ENCODE data around the gene ENO1.
"Not testable (repeated sequence)": the region's sequence is repeated elsewhere in the genome, so short reads cannot be mapped to it uniquely, and the experiment has no call there.

Gene ENO1

GRCh38 chr1:8891401-8891800 is 12.9 kb upstream of the ENO1 start:
- Histone ChIP-seq H3K27me3 (ENCODE audit: control insufficient read depth, insufficient read depth, low read length) (no peaks in the 10 kb centered on the region), H3K27ac (ENCODE audit: low read length) (no peak overlapping the region), H3K4me1 (ENCODE audit: control insufficient read depth, low read depth, low read length) (no peaks in the 10 kb centered on the region), H3K9ac (ENCODE audit: low read length) (no peak overlapping the region), H3K9me3 (ENCODE audit: control insufficient read depth, low read depth, low read length) (no peaks in the 10 kb centered on the region), H3K4me3 (ENCODE audit: low read length) (no peak overlapping the region), H3K36me3 (ENCODE audit: control insufficient read depth, low read depth, low read length) (no peaks in the 10 kb centered on the region)

- Histone ChIP-seq H3K27ac (ENCODE audit: low read length) (no peak overlapping the region), H3K4me1 (ENCODE audit: control insufficient read depth, low read depth, low read length) (no peaks in the 10 kb centered on the region), H3K9me3 (ENCODE audit: control insufficient read depth, low read depth, low read length) (no peaks in the 10 kb centered on the region), H3K36me3 (ENCODE audit: control insufficient read depth, low read depth, low read length) (no peaks in the 10 kb centered on the region), H3K9ac (ENCODE audit: low read length) (no peak overlapping the region), H3K4me3 (ENCODE audit: low read length) (no peak overlapping the region), H3K27me3 (ENCODE audit: control insufficient read depth, insufficient read depth, low read length) (no peaks in the 10 kb centered on the region)
These were observed 11.7 kb upstream of the ENO1 start for GRCh38 chr1:8889925-8890785.

GRCh38 chr1:8889103-8889846 is 10.8 kb upstream of the ENO1 start:
- no peaks in the 10 kb centered on the region for H3K4me1 ChIP-seq (ENCODE audit: control insufficient read depth, low read depth, low read length)
- no peaks in the 10 kb centered on the region for H3K36me3 ChIP-seq (ENCODE audit: control insufficient read depth, low read depth, low read length)
- H3K27ac ChIP-seq (ENCODE audit: low read length), result no peak overlapping the region
- no peak overlapping the region for H3K9ac ChIP-seq (ENCODE audit: low read length)
- no peak overlapping the region for H3K4me3 ChIP-seq (ENCODE audit: low read length)
- peaks cover 7% of the 10 kb centered on the region for H3K27me3 ChIP-seq (ENCODE audit: control insufficient read depth, insufficient read depth, low read length)
- H3K9me3 ChIP-seq (ENCODE audit: control insufficient read depth, low read depth, low read length), result no peaks in the 10 kb centered on the region

GRCh38 chr1:8886589-8886988 is 8.1 kb upstream of the ENO1 start:
- Histone ChIP-seq H3K27ac (ENCODE audit: low read length) (no peak overlapping the region), H3K4me3 (ENCODE audit: low read length) (no peak overlapping the region), H3K9ac (ENCODE audit: low read length) (no peak overlapping the region), H3K36me3 (ENCODE audit: control insufficient read depth, low read depth, low read length) (no peaks in the 10 kb centered on the region), H3K27me3 (ENCODE audit: control insufficient read depth, insufficient read depth, low read length) (peaks cover 7% of the 10 kb centered on the region), H3K9me3 (ENCODE audit: control insufficient read depth, low read depth, low read length) (no peaks in the 10 kb centered on the region), H3K4me1 (ENCODE audit: control insufficient read depth, low read depth, low read length) (no peaks in the 10 kb centered on the region)

GRCh38 chr1:8886031-8886524 is 7.6 kb upstream of the ENO1 start:
- H3K4me1 ChIP-seq (ENCODE audit: control insufficient read depth, low read depth, low read length); H3K9me3 ChIP-seq (ENCODE audit: control insufficient read depth, low read depth, low read length); H3K4me3 ChIP-seq (ENCODE audit: low read length); H3K36me3 ChIP-seq (ENCODE audit: control insufficient read depth, low read depth, low read length); H3K9ac ChIP-seq (ENCODE audit: low read length); H3K27ac ChIP-seq (ENCODE audit: low read length): not testable (repeated sequence)
- peaks cover 10% of the 10 kb centered on the region for H3K27me3 ChIP-seq (ENCODE audit: control insufficient read depth, insufficient read depth, low read length)

GRCh38 chr1:8884105-8884504 is 5.6 kb upstream of the ENO1 start:
- not testable (repeated sequence) for H3K27ac ChIP-seq (ENCODE audit: low read length); H3K9ac ChIP-seq (ENCODE audit: low read length); H3K9me3 ChIP-seq (ENCODE audit: control insufficient read depth, low read depth, low read length); H3K4me3 ChIP-seq (ENCODE audit: low read length); H3K36me3 ChIP-seq (ENCODE audit: control insufficient read depth, low read depth, low read length)
- Histone ChIP-seq H3K4me1 (ENCODE audit: control insufficient read depth, low read depth, low read length) (peaks cover 17% of the 10 kb centered on the region), H3K27me3 (ENCODE audit: control insufficient read depth, insufficient read depth, low read length) (peaks cover 13% of the 10 kb centered on the region)

- H3K4me3 ChIP-seq (ENCODE audit: low read length), result no peak overlapping the region
- no peaks in the 10 kb centered on the region for H3K36me3 ChIP-seq (ENCODE audit: control insufficient read depth, low read depth, low read length)
- H3K4me1 ChIP-seq (ENCODE audit: control insufficient read depth, low read depth, low read length), result peaks cover 17% of the 10 kb centered on the region
- no peak overlapping the region for H3K9ac ChIP-seq (ENCODE audit: low read length)
- H3K27ac ChIP-seq (ENCODE audit: low read length), result no peak overlapping the region
- no peaks in the 10 kb centered on the region for H3K9me3 ChIP-seq (ENCODE audit: control insufficient read depth, low read depth, low read length)
- peaks cover 13% of the 10 kb centered on the region for H3K27me3 ChIP-seq (ENCODE audit: control insufficient read depth, insufficient read depth, low read length)
These were observed 5.0 kb upstream of the ENO1 start for GRCh38 chr1:8883491-8883890.

GRCh38 chr1:8879922-8880676 is 1.6 kb upstream of the ENO1 start:
- peak overlapping the region; percentile 40 for H3K27ac ChIP-seq (ENCODE audit: low read length)
- H3K4me1 ChIP-seq (ENCODE audit: control insufficient read depth, low read depth, low read length), result peaks cover 27% of the 10 kb centered on the region
- peaks cover 13% of the 10 kb centered on the region for H3K27me3 ChIP-seq (ENCODE audit: control insufficient read depth, insufficient read depth, low read length)
- H3K9me3 ChIP-seq (ENCODE audit: control insufficient read depth, low read depth, low read length), result no peaks in the 10 kb centered on the region
- peaks cover 13% of the 10 kb centered on the region for H3K36me3 ChIP-seq (ENCODE audit: control insufficient read depth, low read depth, low read length)
- H3K9ac ChIP-seq (ENCODE audit: low read length), result peak overlapping the region; percentile 96
- H3K4me3 ChIP-seq (ENCODE audit: low read length), result peak overlapping the region; percentile 91

GRCh38 chr1:8879464-8879921 is 1.0 kb upstream of the ENO1 start:
- H3K9ac ChIP-seq (ENCODE audit: low read length), result peak overlapping the region; percentile 96
- H3K4me1 ChIP-seq (ENCODE audit: control insufficient read depth, low read depth, low read length), result peaks cover 32% of the 10 kb centered on the region
- no peaks in the 10 kb centered on the region for H3K9me3 ChIP-seq (ENCODE audit: control insufficient read depth, low read depth, low read length)
- peaks cover 19% of the 10 kb centered on the region for H3K36me3 ChIP-seq (ENCODE audit: control insufficient read depth, low read depth, low read length)
- peak overlapping the region; percentile 40 for H3K27ac ChIP-seq (ENCODE audit: low read length)
- H3K4me3 ChIP-seq (ENCODE audit: low read length), result peak overlapping the region; percentile 91
- peaks cover 9% of the 10 kb centered on the region for H3K27me3 ChIP-seq (ENCODE audit: control insufficient read depth, insufficient read depth, low read length)

- H3K9ac ChIP-seq (ENCODE audit: low read length), result peak overlapping the region; percentile 96
- peaks cover 24% of the 10 kb centered on the region for H3K36me3 ChIP-seq (ENCODE audit: control insufficient read depth, low read depth, low read length)
These were observed 395 bp upstream of the ENO1 start for GRCh38 chr1:8878698-8879463.

More at GRCh38 chr1:8878698-8879463, 395 bp upstream of the ENO1 start:
- Histone ChIP-seq H3K27ac (ENCODE audit: low read length) (peak overlapping the region; percentile 40), H3K9me3 (ENCODE audit: control insufficient read depth, low read depth, low read length) (no peaks in the 10 kb centered on the region), H3K4me3 (ENCODE audit: low read length) (peak overlapping the region; percentile 91), H3K27me3 (ENCODE audit: control insufficient read depth, insufficient read depth, low read length) (peaks cover 7% of the 10 kb centered on the region), H3K4me1 (ENCODE audit: control insufficient read depth, low read depth, low read length) (peaks cover 35% of the 10 kb centered on the region)
